GM23248 (cell line): ENCODE measurements around the gene SEC22A.

ENCODE experiments used
- EZH2 ChIP-seq: fragments of 200-600 bp; sonication (generic); IDR thresholded peaks from 2 replicates; pipeline ENCODE4 v1.6.1; 2018; ENCODE audit warnings: antibody characterized with exemption, mild to moderate bottlenecking; ENCODE audit not compliant: insufficient read depth, poor library complexity, severe bottlenecking
- EZH2phosphoT487 ChIP-seq: fragments of 200-600 bp; sonication (generic); IDR thresholded peaks from 2 replicates; pipeline ENCODE4 v1.6.1; 2018; ENCODE audit warnings: antibody characterized with exemption, moderate library complexity, mild to moderate bottlenecking, low read depth; ENCODE audit not compliant: insufficient read depth

- TF ChIP-seq EZH2phosphoT487: no peak
- TF ChIP-seq EZH2: no peak
Observed at GRCh38 chr3:123287962-123288302, 86.2 kb downstream of the SEC22A start.
